ENCODE measurements around the gene SLC6A13. TPM values are rescaled to one million over a fixed set of nuclear protein-coding genes. Genes with fewer than 3 reads are reported as not detected.

Gene SLC6A13
- total and polyA plus RNA-seq, 10 of the 15 experiments (the other 5 are each of a cell fraction or from before 2014, with no cell fraction given) = 0.18 to 1.2 (median 0.20) TPM; not detected in 3

DNA sequence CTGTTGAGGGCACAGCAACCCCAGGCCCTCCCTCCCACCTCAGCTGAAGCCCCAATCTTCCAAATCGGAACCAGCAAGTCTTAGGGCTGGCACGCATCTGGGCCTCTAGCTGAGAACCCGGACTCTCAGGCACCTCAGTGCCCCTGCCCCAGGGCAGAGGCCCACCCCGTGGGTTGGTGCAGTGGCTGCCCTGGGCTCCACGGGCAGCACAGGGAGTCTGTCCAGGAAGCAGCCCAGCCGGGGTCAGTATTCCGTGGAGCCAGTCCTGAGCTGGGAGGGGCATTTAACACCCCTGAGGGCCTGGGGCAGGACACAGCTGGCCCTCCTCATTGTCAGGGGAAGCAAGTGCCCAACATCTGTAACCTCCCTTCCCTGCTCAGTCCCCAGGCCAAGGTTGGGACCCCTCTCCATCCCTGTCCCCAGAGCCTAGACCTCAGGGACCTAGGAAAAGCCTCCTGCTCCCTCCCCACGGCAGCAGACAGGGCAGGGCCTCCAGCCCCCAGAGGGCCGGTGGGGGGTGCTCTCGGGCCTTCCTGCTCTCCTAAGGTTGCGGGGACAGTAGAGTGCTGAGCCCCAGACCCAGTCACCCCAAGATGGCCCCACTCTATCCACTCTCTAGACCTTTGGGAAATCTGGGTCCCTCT is 85.2 kb downstream of the SLC6A13 start:
- Histone ChIP-seq H3K4me1 (ENCODE audit: control insufficient read depth, insufficient read depth, low read length) (peaks cover 5% of the 10 kb centered on the region), H3K27ac (ENCODE audit: control insufficient read depth, insufficient read depth) (no peak overlapping the region), H2AFZ (ENCODE audit: control insufficient read depth, low read depth, low read length) (no peak overlapping the region), H3K9ac (ENCODE audit: control insufficient read depth, insufficient read depth, low read length) (no peak overlapping the region), H3K27me3 (replicated peaks in 1 of 2; ENCODE audit: control insufficient read depth in 2 of 2, insufficient read depth in 2 of 2, low read length in 1 of 2) (no peaks in the 10 kb centered on the region; a peak in 2 of 4 replicates), H3K4me2 (ENCODE audit: control insufficient read depth, insufficient read depth) (no peak overlapping the region), H3K4me3 (no peak overlapping the region), H4K20me1 (ENCODE audit: control insufficient read depth, insufficient read depth) (no peaks in the 10 kb centered on the region), H3K36me3 (ENCODE audit: control insufficient read depth in 2 of 2, insufficient read depth in 2 of 2, low read length in 1 of 2) (no peaks in the 10 kb centered on the region), H3K79me2 (ENCODE audit: control insufficient read depth, insufficient read depth, low read length) (no peaks in the 10 kb centered on the region), H3K9me3 (replicated peaks; ENCODE audit: control insufficient read depth, insufficient read depth, low read length) (no peaks in the 10 kb centered on the region)
- WGBS (ENCODE audit: insufficient coverage, insufficient replicate concordance, low lambda C conversion rate, missing lambda C conversion rate) = 45% methylated on average over 11 of the region's 11 CpGs
- TF ChIP-seq KDM1A (IDR thresholded peaks at IDR 0.05; ENCODE audit: borderline replicate concordance) = no peak
- RAD21 ChIA-PET (ENCODE audit: unreplicated experiment) = no interaction called here
- FAIRE-seq (no peak), ATAC-seq (no peak), DNase-seq (ENCODE audit: low read depth, low spot score) (no peak)
- intact Hi-C loops (cut with micrococcal nuclease; ENCODE audit: unreplicated experiment) (no loop called here), in situ Hi-C loops (cut with MboI) (no loop called here)
- CTCF ChIA-PET = no interaction called here
- no TSS peak for BruUV-seq (replicated peaks)
- SMC1A ChIA-PET (ENCODE audit: uncharacterized antibody, unreplicated experiment) = no interaction called here
- POLR2A ChIA-PET = no interaction called here

DNA sequence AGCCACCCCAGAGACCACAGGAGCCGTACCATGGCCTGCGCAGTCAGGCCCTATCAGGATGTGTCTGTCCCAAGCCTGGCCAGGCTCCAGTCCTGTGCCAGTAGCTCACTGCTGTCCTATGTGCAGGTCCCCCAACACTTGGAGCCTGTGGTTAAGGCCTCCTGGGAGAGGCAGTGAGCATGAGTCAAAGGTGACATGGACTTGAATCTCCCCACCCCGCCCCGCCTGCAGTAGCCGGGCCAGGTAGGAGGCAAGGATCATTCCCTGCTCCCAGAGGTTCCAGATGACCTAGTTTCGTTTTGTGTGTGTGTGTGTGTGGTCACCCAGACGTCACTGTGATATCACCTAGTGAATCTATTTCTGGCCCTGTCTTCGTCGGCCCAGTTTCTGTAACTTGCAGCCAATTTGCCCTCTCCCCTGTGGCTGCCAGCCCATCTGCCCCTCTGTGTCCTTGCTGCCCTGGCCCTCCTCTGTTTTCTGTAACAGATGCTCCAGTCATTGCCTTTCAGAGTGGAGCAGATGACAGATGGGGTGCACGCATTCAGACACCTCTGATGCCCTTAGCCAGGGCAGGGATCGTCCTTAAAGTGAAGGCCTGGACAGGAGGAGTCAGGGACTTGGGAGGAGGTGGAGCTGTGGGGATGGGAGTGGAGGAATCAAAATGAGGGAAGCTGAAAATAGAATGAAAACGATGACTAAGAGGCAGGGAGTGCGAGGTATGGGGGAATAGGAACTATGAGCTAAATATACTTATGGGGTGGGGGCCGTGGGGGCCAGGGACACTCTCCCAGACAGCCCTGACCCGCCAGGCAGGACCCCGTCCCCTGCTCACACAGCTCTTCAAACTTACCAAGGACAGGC is 86.1 kb downstream of the SLC6A13 start:
- ChIA-PET SMC1A (ENCODE audit: uncharacterized antibody, unreplicated experiment) (no interaction called here), POLR2A (no interaction called here), RAD21 (ENCODE audit: unreplicated experiment) (no interaction called here), CTCF (no interaction called here)
- Histone ChIP-seq H2AFZ (ENCODE audit: control insufficient read depth, low read depth, low read length) (no peak overlapping the region), H3K27me3 (replicated peaks in 1 of 2; ENCODE audit: control insufficient read depth in 2 of 2, insufficient read depth in 2 of 2, low read length in 1 of 2) (no peaks in the 10 kb centered on the region; a peak in 2 of 4 replicates), H4K20me1 (ENCODE audit: control insufficient read depth, insufficient read depth) (no peaks in the 10 kb centered on the region), H3K4me3 (no peak overlapping the region), H3K9ac (ENCODE audit: control insufficient read depth, insufficient read depth, low read length) (no peak overlapping the region), H3K79me2 (ENCODE audit: control insufficient read depth, insufficient read depth, low read length) (no peaks in the 10 kb centered on the region), H3K4me1 (ENCODE audit: control insufficient read depth, insufficient read depth, low read length) (peaks cover 5% of the 10 kb centered on the region), H3K4me2 (ENCODE audit: control insufficient read depth, insufficient read depth) (no peak overlapping the region), H3K36me3 (ENCODE audit: control insufficient read depth in 2 of 2, insufficient read depth in 2 of 2, low read length in 1 of 2) (no peaks in the 10 kb centered on the region), H3K27ac (ENCODE audit: control insufficient read depth, insufficient read depth) (no peak overlapping the region), H3K9me3 (replicated peaks; ENCODE audit: control insufficient read depth, insufficient read depth, low read length) (no peaks in the 10 kb centered on the region)
- DNase-seq (ENCODE audit: low read depth, low spot score) = no peak
- FAIRE-seq = no peak
- intact Hi-C loops (cut with micrococcal nuclease; ENCODE audit: unreplicated experiment) = no loop called here
- in situ Hi-C loops (cut with MboI) = no loop called here
- 14% methylated on average over 16 of the region's 16 CpGs for WGBS (ENCODE audit: insufficient coverage, insufficient replicate concordance, low lambda C conversion rate, missing lambda C conversion rate)
- peak; percentile 36 for ATAC-seq
- BruUV-seq (replicated peaks) = no TSS peak
- TF ChIP-seq IKZF2 (IDR thresholded peaks at IDR 0.05) = peak; percentile 50 to 60
- peak; percentile 63 for TF ChIP-seq MEF2B (IDR thresholded peaks at IDR 0.05; ENCODE audit: partially characterized antibody, poor library complexity, severe bottlenecking)
- TF ChIP-seq CREB1 (IDR thresholded peaks at IDR 0.05; ENCODE audit: low read depth) = peak; percentile 63; the same call in 1 of the 2 replicates
- TF ChIP-seq IKZF1 (conservative IDR thresholded peaks at IDR 0.05) = peak; percentile 77
- TF ChIP-seq ATF7 (IDR thresholded peaks at IDR 0.05; ENCODE audit: low read depth) = no peak
